Hepatocyte (in vitro differentiated cells): ENCODE measurements around the gene SLC26A1.

ENCODE experiments used
- EZH2 ChIP-seq: fragments of 200-600 bp; sonication (generic); IDR thresholded peaks from 2 replicates; pipeline ENCODE4 v1.6.1; 2016; ENCODE audit warnings: antibody characterized with exemption, mild to moderate bottlenecking, borderline replicate concordance
- TF ChIP-seq, protein P1 (sequence below): fragments of 200-600 bp; sonication (generic); IDR thresholded peaks from 2 replicates; pipeline ENCODE4 v1.5.1; 2016; ENCODE audit warnings: antibody characterized with exemption, mild to moderate bottlenecking; ENCODE audit not compliant: poor library complexity

- TF ChIP-seq, protein P1, sequence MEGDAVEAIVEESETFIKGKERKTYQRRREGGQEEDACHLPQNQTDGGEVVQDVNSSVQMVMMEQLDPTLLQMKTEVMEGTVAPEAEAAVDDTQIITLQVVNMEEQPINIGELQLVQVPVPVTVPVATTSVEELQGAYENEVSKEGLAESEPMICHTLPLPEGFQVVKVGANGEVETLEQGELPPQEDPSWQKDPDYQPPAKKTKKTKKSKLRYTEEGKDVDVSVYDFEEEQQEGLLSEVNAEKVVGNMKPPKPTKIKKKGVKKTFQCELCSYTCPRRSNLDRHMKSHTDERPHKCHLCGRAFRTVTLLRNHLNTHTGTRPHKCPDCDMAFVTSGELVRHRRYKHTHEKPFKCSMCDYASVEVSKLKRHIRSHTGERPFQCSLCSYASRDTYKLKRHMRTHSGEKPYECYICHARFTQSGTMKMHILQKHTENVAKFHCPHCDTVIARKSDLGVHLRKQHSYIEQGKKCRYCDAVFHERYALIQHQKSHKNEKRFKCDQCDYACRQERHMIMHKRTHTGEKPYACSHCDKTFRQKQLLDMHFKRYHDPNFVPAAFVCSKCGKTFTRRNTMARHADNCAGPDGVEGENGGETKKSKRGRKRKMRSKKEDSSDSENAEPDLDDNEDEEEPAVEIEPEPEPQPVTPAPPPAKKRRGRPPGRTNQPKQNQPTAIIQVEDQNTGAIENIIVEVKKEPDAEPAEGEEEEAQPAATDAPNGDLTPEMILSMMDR: no peak
- TF ChIP-seq EZH2: no peak
Measured at GRCh38 chr4:992297-993110, 700 bp downstream of the SLC26A1 start.
